IPS-20b (cell line): Measurements from ENCODE around the gene STAP1.
A peak's percentile ranks its signal among the peaks of the same experiment; 100 is the strongest.
"Not testable (repeated sequence)": the region's sequence is repeated elsewhere in the genome, so short reads cannot be mapped to it uniquely, and the experiment has no call there.

Experiments used
- H3K27ac ChIP-seq: one replicate; pipeline ENCODE4 v1.5.1; 2013; ENCODE audit warnings: low read length
- H3K27me3 ChIP-seq: 2 replicates; pipeline ENCODE4 v1.6.1; 2013; ENCODE audit warnings: mild to moderate bottlenecking, low read length, inconsistent platforms; ENCODE audit not compliant: insufficient read depth
- H3K36me3 ChIP-seq: 2 replicates; pipeline ENCODE4 v1.6.1; 2013; ENCODE audit warnings: low read depth, mild to moderate bottlenecking, inconsistent platforms, low read length, moderate library complexity; ENCODE audit not compliant: insufficient read depth
- H3K4me1 ChIP-seq: 2 replicates; pipeline ENCODE4 v1.6.1; 2013; ENCODE audit warnings: mild to moderate bottlenecking, control low read depth, inconsistent platforms, low read length, moderate library complexity; ENCODE audit not compliant: insufficient read depth
- H3K4me3 ChIP-seq: 2 replicates; pipeline ENCODE4 v1.5.1; 2013; ENCODE audit warnings: mild to moderate bottlenecking, low read length, inconsistent platforms
- H3K9ac ChIP-seq: 2 replicates; pipeline ENCODE4 v1.6.1; 2013; ENCODE audit warnings: low read depth, mild to moderate bottlenecking, inconsistent platforms, low read length, moderate library complexity
- H3K9me3 ChIP-seq: 2 replicates; pipeline ENCODE4 v1.6.1; 2013; ENCODE audit warnings: mild to moderate bottlenecking, low read depth, low read length, inconsistent platforms; ENCODE audit not compliant: insufficient read depth

The STAP1 gene

GRCh38 chr4:67542076-67542475 lies 16.5 kb upstream of the STAP1 start:
- peaks cover 2% of the 10 kb centered on the region; the same call in 1 of the 2 replicates for H3K4me1 ChIP-seq
- no peaks in the 10 kb centered on the region for H3K27me3 ChIP-seq
- H3K36me3 ChIP-seq, result peaks cover 50% of the 10 kb centered on the region
- H3K9me3 ChIP-seq, result no peaks in the 10 kb centered on the region
- H3K4me3 ChIP-seq, result no peak overlapping the region
- no peak overlapping the region for H3K9ac ChIP-seq
- H3K27ac ChIP-seq, result no peak overlapping the region

GRCh38 chr4:67545199-67546003 lies 13.1 kb upstream of the STAP1 start, which contains the start of gene CENPC:
CENPC (minus strand) TSS chr4:67545503; CDS start chr4:67545355, 148 bp downstream.
- Histone ChIP-seq H3K4me3 (peak within 1 kb of the TSS; percentile 98), H3K27me3 (no peaks in the 10 kb centered on the region), H3K4me1 (peaks cover 2% of the 10 kb centered on the region; the same call in 1 of the 2 replicates)

GRCh38 chr4:67546004-67546356 lies 12.5 kb upstream of the STAP1 start:
- Histone ChIP-seq H3K27me3 (no peaks in the 10 kb centered on the region), H3K27ac (no peak overlapping the region), H3K4me3 (peak overlapping the region; percentile 78), H3K4me1 (peaks cover 2% of the 10 kb centered on the region; the same call in 1 of the 2 replicates), H3K9ac (peak overlapping the region; percentile 78; the same call in 1 of the 2 replicates), H3K36me3 (peaks cover 19% of the 10 kb centered on the region), H3K9me3 (no peaks in the 10 kb centered on the region)

More at GRCh38 chr4:67545199-67546003, 13.1 kb upstream of the STAP1 start, which contains the start of gene CENPC:
- H3K36me3 ChIP-seq, result peaks cover 19% of the 10 kb centered on the region
- H3K27ac ChIP-seq, result peak within 1 kb of the TSS; percentile 99
- no peaks in the 10 kb centered on the region for H3K9me3 ChIP-seq
- H3K9ac ChIP-seq, result peak within 1 kb of the TSS; percentile 95

DNA sequence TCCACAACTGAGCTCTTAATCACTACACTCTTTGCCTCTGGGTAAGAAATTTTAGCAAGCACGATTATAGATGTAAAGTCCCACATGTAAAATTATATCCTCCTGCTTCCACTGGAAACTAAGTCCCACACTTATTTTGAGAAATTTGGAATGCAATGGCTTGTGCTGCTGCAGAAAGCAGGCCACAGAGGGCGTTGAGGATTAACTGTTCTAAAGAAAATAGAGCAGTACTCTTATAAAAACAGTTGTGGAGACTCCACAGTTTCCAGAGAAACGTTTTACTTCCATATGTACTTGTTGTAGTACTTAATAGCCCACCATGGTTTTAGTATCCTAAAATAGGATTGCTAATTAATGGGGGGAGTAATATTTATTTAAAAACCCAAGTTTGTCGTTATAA lies 11.6 kb upstream of the STAP1 start:
- Histone ChIP-seq H3K4me1 (peaks cover 2% of the 10 kb centered on the region; the same call in 1 of the 2 replicates), H3K9ac (no peak overlapping the region), H3K9me3 (no peaks in the 10 kb centered on the region), H3K27me3 (no peaks in the 10 kb centered on the region), H3K36me3 (peaks cover 14% of the 10 kb centered on the region), H3K27ac (no peak overlapping the region), H3K4me3 (no peak overlapping the region)

DNA sequence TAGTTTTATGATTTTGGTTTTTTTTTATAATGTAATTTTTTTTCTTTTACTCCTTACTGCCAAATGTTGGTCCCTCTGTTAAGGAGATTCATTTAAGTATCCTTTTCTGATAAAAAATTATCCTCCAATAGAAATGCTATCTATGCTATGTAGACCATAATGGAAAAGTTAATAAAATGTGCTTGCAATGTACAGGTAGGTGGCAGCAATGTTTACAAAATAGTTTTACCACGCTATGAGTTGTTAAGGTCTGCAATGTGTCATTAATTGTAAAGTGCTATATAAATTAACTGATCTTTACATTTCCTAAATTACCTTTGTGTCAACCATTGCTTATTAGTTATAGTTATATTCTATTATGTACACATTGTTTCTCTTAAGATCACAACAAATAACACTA lies 9.4 kb upstream of the STAP1 start:
- no peak overlapping the region for H3K4me3 ChIP-seq
- H3K27me3 ChIP-seq, result no peaks in the 10 kb centered on the region
- H3K4me1 ChIP-seq, result peaks cover 1% of the 10 kb centered on the region; the same call in 1 of the 2 replicates
- H3K27ac ChIP-seq, result no peak overlapping the region
- H3K9me3 ChIP-seq, result no peaks in the 10 kb centered on the region
- H3K36me3 ChIP-seq, result no peaks in the 10 kb centered on the region
- no peak overlapping the region for H3K9ac ChIP-seq

GRCh38 chr4:67550451-67550850 lies 8.1 kb upstream of the STAP1 start:
- no peaks in the 10 kb centered on the region for H3K9me3 ChIP-seq
- no peak overlapping the region for H3K9ac ChIP-seq
- H3K27ac ChIP-seq, result no peak overlapping the region
- no peaks in the 10 kb centered on the region for H3K36me3 ChIP-seq
- H3K4me3 ChIP-seq, result no peak overlapping the region
- H3K4me1 ChIP-seq, result no peaks in the 10 kb centered on the region
- no peaks in the 10 kb centered on the region for H3K27me3 ChIP-seq

GRCh38 chr4:67550857-67551256 lies 7.7 kb upstream of the STAP1 start:
- H3K9ac ChIP-seq, result no peak overlapping the region
- H3K27ac ChIP-seq, result no peak overlapping the region
- no peak overlapping the region for H3K4me3 ChIP-seq
- H3K36me3 ChIP-seq, result no peaks in the 10 kb centered on the region
- H3K9me3 ChIP-seq, result no peaks in the 10 kb centered on the region
- no peaks in the 10 kb centered on the region for H3K4me1 ChIP-seq
- no peaks in the 10 kb centered on the region for H3K27me3 ChIP-seq

DNA sequence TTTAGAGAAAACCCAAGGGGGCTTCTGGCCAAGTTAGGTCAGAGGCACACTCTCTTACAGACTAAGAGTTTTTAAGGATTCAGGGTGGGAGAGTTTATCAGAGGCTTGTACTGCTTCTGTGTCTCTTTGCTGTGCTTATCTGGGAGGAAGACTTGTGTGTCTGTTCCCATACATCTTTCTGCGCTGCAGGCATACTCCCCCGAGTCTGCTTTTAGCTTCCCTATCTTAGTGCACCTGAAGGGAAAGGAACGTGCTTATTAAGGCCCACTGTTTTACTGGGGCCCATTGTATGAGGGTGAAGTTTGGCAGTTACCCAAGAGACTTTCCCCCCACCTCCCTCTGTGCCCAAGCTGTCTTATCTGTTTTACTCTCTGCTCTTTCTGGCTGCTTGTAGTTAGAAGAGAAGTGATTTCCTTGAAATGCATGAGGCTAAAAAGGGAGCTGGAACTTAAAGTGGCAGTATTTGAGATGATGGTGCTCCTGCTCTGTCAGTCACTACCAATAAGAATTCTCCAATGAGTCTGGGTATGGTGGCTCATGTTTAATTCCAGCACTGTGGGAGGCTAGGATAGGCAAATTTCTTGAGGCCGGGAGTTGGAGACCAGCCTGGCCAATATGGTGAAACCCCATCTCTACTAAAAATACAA lies 6.3 kb upstream of the STAP1 start:
- not testable (repeated sequence) for H3K27me3 ChIP-seq, H3K4me1 ChIP-seq, H3K9me3 ChIP-seq, H3K27ac ChIP-seq, H3K9ac ChIP-seq, H3K4me3 ChIP-seq, H3K36me3 ChIP-seq

DNA sequence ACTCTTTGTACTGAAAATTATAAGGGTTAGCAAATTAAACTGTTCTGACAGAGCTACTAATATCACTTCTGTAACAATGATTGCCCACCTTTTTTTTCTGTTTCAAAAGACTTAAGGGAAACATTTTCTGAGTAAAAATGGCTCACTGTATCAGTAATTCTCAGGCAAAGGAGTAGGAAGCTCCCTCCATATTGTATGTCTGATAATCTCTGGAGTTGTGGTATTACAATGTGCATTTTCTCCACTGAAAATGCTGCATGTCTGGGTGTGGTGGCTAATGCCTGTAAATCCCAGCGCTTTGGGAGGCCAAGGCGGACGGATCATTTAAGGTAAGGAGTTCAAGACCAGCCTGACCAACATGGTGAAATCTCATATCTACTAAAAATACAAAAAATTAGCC lies 4.4 kb upstream of the STAP1 start:
- H3K4me1 ChIP-seq, result no peaks in the 10 kb centered on the region
- no peaks in the 10 kb centered on the region for H3K36me3 ChIP-seq
- no peak overlapping the region for H3K4me3 ChIP-seq
- H3K9me3 ChIP-seq, result no peaks in the 10 kb centered on the region
- H3K27ac ChIP-seq, result no peak overlapping the region
- H3K27me3 ChIP-seq, result no peaks in the 10 kb centered on the region
- no peak overlapping the region for H3K9ac ChIP-seq

DNA sequence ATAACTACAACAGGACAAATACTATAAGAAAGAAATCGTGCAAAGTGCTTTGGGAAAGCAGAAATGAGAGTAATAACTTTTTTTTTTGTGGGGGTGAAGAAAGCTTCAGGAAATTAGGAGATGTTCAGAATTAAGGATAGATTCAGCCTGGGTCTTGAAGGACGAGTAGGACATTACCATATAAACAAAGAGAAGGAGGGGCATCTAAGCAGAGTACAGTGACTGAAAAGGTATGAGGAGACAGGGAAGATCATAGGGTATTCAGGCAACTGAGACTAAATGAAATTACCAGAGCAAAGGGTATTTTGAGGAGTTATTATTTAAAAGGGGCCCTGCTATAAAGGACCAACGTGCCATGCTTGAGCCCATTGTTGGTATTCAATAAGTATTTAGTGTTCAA lies 3.1 kb upstream of the STAP1 start:
- Histone ChIP-seq H3K4me1 (no peaks in the 10 kb centered on the region), H3K36me3 (no peaks in the 10 kb centered on the region), H3K4me3 (no peak overlapping the region), H3K9ac (no peak overlapping the region; the same call in 1 of the 2 replicates), H3K27me3 (no peaks in the 10 kb centered on the region), H3K9me3 (no peaks in the 10 kb centered on the region), H3K27ac (no peak overlapping the region)

GRCh38 chr4:67556436-67556835 lies 2.1 kb upstream of the STAP1 start:
- no peaks in the 10 kb centered on the region for H3K27me3 ChIP-seq
- no peaks in the 10 kb centered on the region for H3K9me3 ChIP-seq
- H3K9ac ChIP-seq, result no peak overlapping the region
- H3K4me1 ChIP-seq, result no peaks in the 10 kb centered on the region
- no peak overlapping the region for H3K4me3 ChIP-seq
- no peak overlapping the region for H3K27ac ChIP-seq
- no peaks in the 10 kb centered on the region for H3K36me3 ChIP-seq

- H3K9ac ChIP-seq, result no peak overlapping the region
- H3K27me3 ChIP-seq, result no peaks in the 10 kb centered on the region
- no peaks in the 10 kb centered on the region for H3K9me3 ChIP-seq
- no peaks in the 10 kb centered on the region for H3K36me3 ChIP-seq
- no peaks in the 10 kb centered on the region for H3K4me1 ChIP-seq
- H3K4me3 ChIP-seq, result no peak overlapping the region
- no peak overlapping the region for H3K27ac ChIP-seq
These were observed 6.8 kb downstream of the STAP1 start for GRCh38 chr4:67565284-67565683.
